Endothelial cell of coronary artery (primary cell): Measurements from ENCODE around the gene CYP2S1. TPM values are rescaled to one million over a fixed set of nuclear protein-coding genes. Genes with fewer than 3 reads are reported as not detected.

Experiments used
- total RNA-seq: library from RNA; depleted of rRNA; stranded (reverse); fragments of >200 nt; gene quantifications from 2 replicates; pipeline ENCODE4 v1.2.3, GENCODE V29; 2014

The CYP2S1 gene
- total RNA-seq, result 0.09 and 0.54 TPM in 2 replicates

GRCh38 chr19:41192574-41193429 is at the start of gene CYP2S1:
Gene CYP2S1, plus strand, starts transcription at chr19:41193219. Its CDS starts 46 bp downstream, at chr19:41193265.

GRCh38 chr19:41218615-41219507 is 25.8 kb downstream of the CYP2S1 start, which contains the start of gene AXL:
Gene AXL, plus strand, starts transcription at chr19:41219223. Its CDS starts 170 bp downstream, at chr19:41219393.

Other genes starting within 250 kb of the CYP2S1 start
- gene CYP2B6, start 201.9 kb upstream of the CYP2S1 start, total RNA-seq, result not detected in 2 replicates
- not detected in 2 replicates for gene CYP2A13, start 104.8 kb upstream of the CYP2S1 start, total RNA-seq
- not detected in 2 replicates for gene CYP2F1, start 78.8 kb upstream of the CYP2S1 start, total RNA-seq
- 91.9 and 209 TPM in 2 replicates for gene AXL, start 26.0 kb downstream of the CYP2S1 start, total RNA-seq
- 69.6 and 79.2 TPM in 2 replicates for gene HNRNPUL1, start 71.2 kb downstream of the CYP2S1 start, total RNA-seq
- gene CCDC97, start 117.0 kb downstream of the CYP2S1 start, total RNA-seq, result 7.9 and 9.5 TPM in 2 replicates
- gene TGFB1, start 160.7 kb downstream of the CYP2S1 start, total RNA-seq, result 19.4 and 52.1 TPM in 2 replicates
- gene B9D2, start 170.9 kb downstream of the CYP2S1 start, total RNA-seq, result 9.8 and 10.8 TPM in 2 replicates
- gene TMEM91, start 183.3 kb downstream of the CYP2S1 start, total RNA-seq, result 6.3 and 7.1 TPM in 2 replicates
- 14.4 and 18.3 TPM in 2 replicates for gene EXOSC5, start 204.1 kb downstream of the CYP2S1 start, total RNA-seq
- 43.4 and 47.3 TPM in 2 replicates for gene BCKDHA, start 204.6 kb downstream of the CYP2S1 start, total RNA-seq
- 2.2 and 2.8 TPM in 2 replicates for gene B3GNT8, start 234.2 kb downstream of the CYP2S1 start, total RNA-seq
- 40.2 and 42.0 TPM in 2 replicates for gene DMAC2, start 246.7 kb downstream of the CYP2S1 start, total RNA-seq
- gene ERICH4, start 249.9 kb downstream of the CYP2S1 start, total RNA-seq, result not detected in 2 replicates